ENCODE measurements around the gene PNPLA5.

PNPLA5 gene

DNA sequence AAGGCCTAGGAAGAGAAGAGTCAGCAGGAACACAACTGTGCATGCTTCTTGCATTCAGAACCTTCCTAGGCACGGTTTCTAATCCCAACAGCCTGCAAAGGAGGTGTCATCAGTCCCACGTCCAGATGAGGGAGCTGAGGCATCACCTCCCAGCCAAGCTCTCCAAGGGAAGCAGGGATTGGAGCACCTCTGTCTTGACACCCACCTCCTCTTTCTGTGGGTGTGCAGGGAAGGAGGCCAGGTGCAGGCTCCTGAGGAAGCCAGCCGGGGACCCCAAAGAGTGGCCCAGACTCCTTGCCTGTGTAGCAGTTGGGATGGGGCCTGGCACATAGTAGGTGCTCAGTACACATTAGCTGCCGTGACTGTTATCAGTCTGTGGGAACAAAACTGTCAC is 2.0 kb downstream of the PNPLA5 start:
- no peaks in the 10 kb centered on the region for H3K9me3 Mint-ChIP-seq
- H3K27me3 Mint-ChIP-seq = peaks cover 54% of the 10 kb centered on the region
- no peaks in the 10 kb centered on the region for H3K4me1 Mint-ChIP-seq (ENCODE audit: low read depth)
- H3K27ac Mint-ChIP-seq = no peak overlapping the region
- H3K4me3 Mint-ChIP-seq = no peak overlapping the region
- H3K36me3 Mint-ChIP-seq (ENCODE audit: low read depth) = no peaks in the 10 kb centered on the region

DNA sequence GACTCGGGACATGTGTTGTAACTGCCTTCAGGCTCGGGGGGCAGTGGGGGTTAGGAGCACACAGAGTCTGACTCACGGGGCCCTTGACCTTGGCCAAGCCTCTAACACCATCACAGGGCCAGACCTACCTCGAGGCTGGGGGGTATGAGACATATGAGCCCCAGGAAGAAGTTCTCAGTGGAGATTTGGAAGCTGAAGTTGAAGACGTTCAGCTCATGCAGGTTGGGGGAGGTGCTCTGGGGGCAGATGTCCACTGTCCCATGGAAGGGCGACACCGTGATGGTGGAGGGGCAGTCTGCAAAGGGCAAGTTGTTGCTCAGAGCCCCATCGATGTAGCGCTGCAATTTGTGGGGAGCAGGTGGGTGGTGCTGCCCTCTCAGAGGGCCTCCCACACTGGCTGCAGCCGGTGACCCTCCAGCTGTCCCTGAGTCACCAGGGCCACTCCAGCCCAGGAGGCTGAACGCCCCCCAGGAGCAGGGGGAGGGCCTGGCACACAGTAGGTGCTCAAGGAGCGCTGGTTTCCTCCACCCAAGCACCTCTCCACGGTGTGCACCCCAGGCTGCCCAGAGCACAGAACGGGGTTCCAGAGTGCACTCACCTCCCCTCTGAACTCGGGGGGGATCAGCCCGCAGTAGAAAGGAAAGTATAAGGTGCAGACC is 2.5 kb downstream of the PNPLA5 start:
- Mint-ChIP-seq H3K4me3 (no peak overlapping the region), H3K36me3 (ENCODE audit: low read depth) (no peaks in the 10 kb centered on the region), H3K27me3 (peaks cover 54% of the 10 kb centered on the region), H3K4me1 (ENCODE audit: low read depth) (no peaks in the 10 kb centered on the region), H3K9me3 (no peaks in the 10 kb centered on the region), H3K27ac (no peak overlapping the region)

- Mint-ChIP-seq H3K4me3 (no peak overlapping the region), H3K27me3 (peaks cover 52% of the 10 kb centered on the region), H3K27ac (no peak overlapping the region)
Measured at GRCh38 chr22:43888740-43889139, 3.1 kb downstream of the PNPLA5 start.

DNA sequence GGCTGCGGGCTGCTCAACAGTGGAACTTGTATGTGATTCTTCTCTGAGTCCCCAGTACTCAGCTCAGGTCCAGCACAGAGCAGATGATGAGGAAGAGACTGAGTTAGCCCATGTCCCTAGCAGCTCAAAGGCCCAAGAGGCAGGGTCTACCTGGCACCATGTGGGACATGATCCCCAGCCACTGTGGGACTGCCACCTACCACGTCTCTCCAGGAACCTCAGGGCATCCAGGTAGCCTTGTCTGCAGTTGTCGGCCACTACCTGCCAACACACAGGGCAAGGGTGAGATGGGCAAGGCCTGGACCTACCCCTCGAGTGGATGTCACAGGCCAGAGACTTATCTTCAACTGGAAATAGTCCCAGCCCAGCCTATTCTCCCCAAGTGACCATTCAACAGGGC is 4.4 kb downstream of the PNPLA5 start:
- H3K36me3 Mint-ChIP-seq (ENCODE audit: low read depth) = no peaks in the 10 kb centered on the region
- H3K27me3 Mint-ChIP-seq = peaks cover 46% of the 10 kb centered on the region
- no peak overlapping the region for H3K27ac Mint-ChIP-seq
- no peak overlapping the region for H3K4me3 Mint-ChIP-seq
- no peaks in the 10 kb centered on the region for H3K4me1 Mint-ChIP-seq (ENCODE audit: low read depth)
- H3K9me3 Mint-ChIP-seq = no peaks in the 10 kb centered on the region

More at GRCh38 chr22:43888740-43889139, 3.1 kb downstream of the PNPLA5 start:
- no peaks in the 10 kb centered on the region for H3K36me3 Mint-ChIP-seq (ENCODE audit: low read depth)
- H3K4me1 Mint-ChIP-seq (ENCODE audit: low read depth) = no peaks in the 10 kb centered on the region
- no peaks in the 10 kb centered on the region for H3K9me3 Mint-ChIP-seq

GRCh38 chr22:43886231-43886630 is 5.6 kb downstream of the PNPLA5 start:
- Mint-ChIP-seq H3K27ac (no peak overlapping the region), H3K4me1 (ENCODE audit: low read depth) (no peaks in the 10 kb centered on the region), H3K27me3 (peaks cover 39% of the 10 kb centered on the region), H3K9me3 (no peaks in the 10 kb centered on the region), H3K36me3 (ENCODE audit: low read depth) (no peaks in the 10 kb centered on the region), H3K4me3 (no peak overlapping the region)

DNA sequence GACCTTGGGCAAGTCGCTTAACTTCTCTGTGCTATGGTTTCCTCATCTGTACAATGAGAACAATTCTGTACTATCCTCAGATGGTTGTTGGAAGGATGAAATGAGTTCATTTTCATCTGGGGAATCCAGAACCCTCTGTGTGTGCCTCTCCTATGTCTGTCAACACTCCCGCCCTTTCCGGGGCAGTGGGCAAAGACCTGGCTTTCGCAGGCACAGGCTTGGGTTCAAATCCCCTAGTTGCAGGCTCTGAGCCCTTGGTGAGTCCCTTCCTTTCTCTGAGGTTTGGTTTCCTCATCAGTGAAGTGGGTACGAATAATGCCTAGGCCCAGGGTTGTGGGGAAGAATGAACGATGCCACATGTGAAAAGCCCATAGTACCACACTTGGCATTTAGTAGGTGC is 6.0 kb downstream of the PNPLA5 start:
- no peak overlapping the region for H3K27ac Mint-ChIP-seq
- H3K36me3 Mint-ChIP-seq (ENCODE audit: low read depth) = no peaks in the 10 kb centered on the region
- H3K4me1 Mint-ChIP-seq (ENCODE audit: low read depth) = no peaks in the 10 kb centered on the region
- no peak overlapping the region for H3K4me3 Mint-ChIP-seq
- H3K27me3 Mint-ChIP-seq = peaks cover 35% of the 10 kb centered on the region
- no peaks in the 10 kb centered on the region for H3K9me3 Mint-ChIP-seq

- Mint-ChIP-seq H3K27ac (no peak overlapping the region), H3K4me1 (ENCODE audit: low read depth) (no peaks in the 10 kb centered on the region), H3K9me3 (no peaks in the 10 kb centered on the region), H3K27me3 (peaks cover 30% of the 10 kb centered on the region), H3K4me3 (no peak overlapping the region), H3K36me3 (ENCODE audit: low read depth) (no peaks in the 10 kb centered on the region)
Measured at GRCh38 chr22:43885319-43885671, 6.5 kb downstream of the PNPLA5 start.

DNA sequence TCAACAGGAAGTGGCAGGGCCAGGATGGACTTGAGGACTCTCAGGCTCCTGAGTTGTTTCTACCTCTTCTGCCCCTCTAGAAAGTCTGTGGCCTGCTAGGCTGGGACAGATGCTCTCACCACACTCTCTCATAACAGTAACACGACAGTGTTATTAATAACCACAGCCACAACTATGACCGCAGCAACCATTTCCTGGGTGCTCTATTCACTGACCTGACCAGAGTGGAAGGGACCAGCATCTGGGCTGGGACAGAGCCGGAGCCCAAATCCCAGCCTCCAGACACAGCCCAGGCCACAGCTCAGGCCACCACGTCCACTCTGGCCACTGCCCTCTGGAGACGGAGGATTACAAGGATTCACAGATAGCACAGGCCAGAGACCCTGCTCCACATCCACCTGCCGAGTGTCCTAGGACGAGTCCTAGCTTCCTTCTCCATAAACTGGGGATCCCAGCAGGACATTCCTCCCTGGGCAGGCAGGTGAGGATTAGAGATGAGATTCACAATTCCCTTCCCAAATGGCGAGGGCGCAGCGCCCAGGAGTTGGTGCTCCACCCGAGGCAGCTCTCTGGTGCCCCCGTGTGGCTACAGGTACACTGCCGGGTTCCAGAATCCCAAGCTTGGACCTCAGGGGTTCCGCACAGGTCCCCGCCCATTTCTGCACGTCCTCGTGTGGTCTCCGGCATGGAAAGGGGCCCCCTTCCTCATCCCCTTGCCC is 7.1 kb downstream of the PNPLA5 start:
- Mint-ChIP-seq H3K27me3 (peaks cover 27% of the 10 kb centered on the region), H3K4me3 (no peak overlapping the region), H3K36me3 (ENCODE audit: low read depth) (no peaks in the 10 kb centered on the region), H3K9me3 (no peaks in the 10 kb centered on the region), H3K27ac (no peak overlapping the region), H3K4me1 (ENCODE audit: low read depth) (no peaks in the 10 kb centered on the region)

GRCh38 chr22:43883719-43884415 is 7.9 kb downstream of the PNPLA5 start:
- no peaks in the 10 kb centered on the region for H3K9me3 Mint-ChIP-seq
- H3K27me3 Mint-ChIP-seq = peaks cover 23% of the 10 kb centered on the region
- H3K4me3 Mint-ChIP-seq = no peak overlapping the region
- no peak overlapping the region for H3K27ac Mint-ChIP-seq
- no peaks in the 10 kb centered on the region for H3K4me1 Mint-ChIP-seq (ENCODE audit: low read depth)
- no peaks in the 10 kb centered on the region for H3K36me3 Mint-ChIP-seq (ENCODE audit: low read depth)

DNA sequence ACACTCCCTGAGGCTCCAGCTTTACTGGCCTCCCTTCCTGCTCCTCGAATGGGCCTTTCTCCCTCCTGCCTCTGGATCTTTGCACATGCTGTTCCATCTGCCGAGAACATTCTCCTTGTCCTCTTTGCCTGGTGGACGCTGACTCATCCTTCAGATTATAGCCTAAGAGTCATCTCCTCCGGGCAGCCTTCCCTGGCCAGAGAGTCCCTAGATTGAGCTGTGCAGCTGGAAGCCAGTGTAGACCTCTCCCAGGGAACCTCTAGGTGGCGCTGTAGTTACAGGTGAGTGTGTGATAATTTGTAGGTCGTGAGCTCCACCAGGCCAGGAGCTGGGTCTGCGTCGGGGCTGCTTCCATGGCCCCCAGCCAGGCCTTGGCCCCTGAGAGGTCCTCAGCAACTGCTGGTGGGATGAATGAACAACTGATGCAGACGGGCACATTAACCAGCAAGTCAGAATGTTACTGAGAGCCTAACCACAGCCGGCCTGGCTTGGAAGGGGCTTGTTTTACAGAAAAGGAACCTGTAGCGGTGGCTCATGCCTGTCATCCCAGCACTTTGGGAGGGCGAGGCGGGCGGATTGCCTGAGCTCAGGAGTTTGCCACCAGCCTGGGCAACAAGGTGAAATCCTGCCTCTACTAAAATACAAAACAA is 8.7 kb downstream of the PNPLA5 start:
- no peak overlapping the region for H3K27ac Mint-ChIP-seq
- H3K27me3 Mint-ChIP-seq = peaks cover 19% of the 10 kb centered on the region
- no peaks in the 10 kb centered on the region for H3K9me3 Mint-ChIP-seq
- no peaks in the 10 kb centered on the region for H3K4me1 Mint-ChIP-seq (ENCODE audit: low read depth)
- H3K4me3 Mint-ChIP-seq = no peak overlapping the region
- no peaks in the 10 kb centered on the region for H3K36me3 Mint-ChIP-seq (ENCODE audit: low read depth)

DNA sequence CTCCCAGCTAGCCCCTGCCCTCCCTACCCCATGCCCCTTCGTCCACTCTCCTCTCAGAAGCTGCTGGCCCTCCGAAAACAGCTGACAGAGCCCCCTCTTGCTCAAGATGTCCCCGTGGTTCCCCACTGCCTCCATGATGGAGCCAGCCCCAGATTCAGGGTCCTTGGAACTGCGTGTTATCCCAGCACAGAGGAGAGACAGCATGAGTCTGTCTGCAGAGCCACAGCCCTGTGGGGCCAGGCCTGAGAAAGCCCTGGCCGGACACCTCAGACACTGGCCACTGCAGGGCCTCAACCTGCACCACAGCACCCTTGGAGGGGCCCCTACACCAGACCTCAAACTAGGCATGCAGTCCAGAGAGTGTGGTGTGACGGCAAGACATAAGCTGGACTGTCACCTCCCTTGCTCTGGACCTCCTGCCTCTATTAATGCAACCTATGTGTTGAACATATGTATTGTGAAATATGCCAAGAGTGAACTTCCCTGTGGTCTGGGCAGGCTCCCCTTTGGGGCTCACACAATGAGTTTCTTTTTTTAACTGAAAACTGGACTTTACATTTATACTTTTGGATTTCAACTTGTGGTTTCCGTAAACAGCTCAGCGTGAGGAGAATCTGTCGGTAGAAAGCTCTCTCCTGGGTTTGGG is 9.6 kb downstream of the PNPLA5 start:
- Mint-ChIP-seq H3K4me1 (ENCODE audit: low read depth) (no peaks in the 10 kb centered on the region), H3K4me3 (no peak overlapping the region), H3K9me3 (no peaks in the 10 kb centered on the region), H3K27me3 (peaks cover 17% of the 10 kb centered on the region), H3K27ac (no peak overlapping the region), H3K36me3 (ENCODE audit: low read depth) (no peaks in the 10 kb centered on the region)

DNA sequence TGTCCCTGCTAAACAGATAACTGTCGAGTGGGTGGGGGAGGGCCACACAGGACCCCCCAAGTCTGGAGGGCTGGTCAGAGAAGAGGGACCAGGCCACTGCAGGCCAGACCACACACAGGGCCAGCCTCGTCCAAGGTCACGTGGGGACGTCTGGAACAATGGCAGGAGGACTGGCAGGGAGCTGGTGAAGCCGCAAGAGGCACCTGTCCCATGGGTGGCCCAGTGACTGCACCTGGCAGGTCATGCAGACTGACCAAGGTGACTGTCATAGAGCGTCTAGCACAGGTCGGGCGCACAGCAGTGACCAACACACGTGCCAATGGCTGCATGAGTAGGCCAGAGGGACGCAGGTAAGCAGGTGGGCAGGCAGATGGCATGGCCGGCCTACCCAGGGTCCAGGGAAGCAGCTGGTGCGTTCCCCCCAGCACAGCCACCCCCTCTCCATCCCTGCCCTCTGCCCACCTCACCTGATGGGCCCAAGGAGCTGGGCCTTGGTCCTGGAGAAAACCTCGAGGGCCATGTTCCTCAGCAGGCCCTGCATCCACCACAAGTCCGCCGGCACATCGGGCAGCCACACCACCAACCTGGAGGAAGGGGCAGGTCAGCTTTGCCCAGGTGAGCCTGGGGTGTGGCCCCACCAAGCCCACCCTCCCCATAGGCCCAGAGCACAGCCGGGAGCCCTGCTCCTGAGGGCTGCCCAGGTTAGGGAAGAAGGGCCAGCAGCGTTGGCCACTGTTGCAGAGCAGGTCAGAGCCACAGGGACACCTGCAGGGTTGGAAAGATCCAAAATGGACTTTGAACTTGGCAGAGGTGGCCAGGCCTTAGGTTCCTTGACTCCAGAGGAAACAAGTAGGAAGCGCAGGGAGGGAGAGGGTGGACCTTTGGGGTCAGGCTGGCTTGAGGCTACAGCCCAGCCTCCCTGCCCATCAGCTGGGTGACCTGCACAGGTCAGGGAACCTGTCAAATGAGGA is 10.4 kb downstream of the PNPLA5 start:
- Mint-ChIP-seq H3K27me3 (peaks cover 11% of the 10 kb centered on the region), H3K9me3 (no peaks in the 10 kb centered on the region), H3K27ac (no peak overlapping the region), H3K36me3 (ENCODE audit: low read depth) (no peaks in the 10 kb centered on the region), H3K4me3 (no peak overlapping the region), H3K4me1 (ENCODE audit: low read depth) (no peaks in the 10 kb centered on the region)

GRCh38 chr22:43880541-43880991 is 11.2 kb downstream of the PNPLA5 start:
- H3K4me1 Mint-ChIP-seq (ENCODE audit: low read depth) = no peaks in the 10 kb centered on the region
- no peaks in the 10 kb centered on the region for H3K36me3 Mint-ChIP-seq (ENCODE audit: low read depth)
- peaks cover 19% of the 10 kb centered on the region for H3K27me3 Mint-ChIP-seq
- no peak overlapping the region for H3K27ac Mint-ChIP-seq
- no peak overlapping the region for H3K4me3 Mint-ChIP-seq
- no peaks in the 10 kb centered on the region for H3K9me3 Mint-ChIP-seq
